MM.1S (cell line): ENCODE data around the gene ACTR1B.

Experiments used
- DNase-seq: peaks from one replicate; pipeline ENCODE4 v3.0.0-alpha.2; 2015
- H2AFZ ChIP-seq: fragments of 300-600 bp; sonication (generic); 2 replicates; pipeline ENCODE4 v1.6.0; 2016; ENCODE audit warnings: antibody characterized with exemption, low read length
- H3F3A ChIP-seq: fragments of 300-600 bp; sonication (generic); 2 replicates; pipeline ENCODE4 v1.6.1; 2016; ENCODE audit warnings: mild to moderate bottlenecking, antibody characterized with exemption, low read length, moderate library complexity, mixed read lengths; ENCODE audit not compliant: insufficient read depth
- H3K27ac ChIP-seq: fragments of 300-600 bp; sonication (generic); 2 replicates; pipeline ENCODE4 v1.5.1; 2016; ENCODE audit warnings: mild to moderate bottlenecking, low read length
- H3K27me3 ChIP-seq: fragments of 300-600 bp; sonication (generic); replicated peaks from 2 replicates; pipeline ENCODE4 v1.6.0; 2016; ENCODE audit warnings: low read length; ENCODE audit not compliant: insufficient read depth
- H3K36me3 ChIP-seq: fragments of 300-600 bp; sonication (generic); replicated peaks from 2 replicates; pipeline ENCODE4 v1.6.1; 2016; ENCODE audit warnings: mild to moderate bottlenecking, low read length, mixed read lengths; ENCODE audit not compliant: insufficient read depth
- H3K4me1 ChIP-seq: fragments of 300-600 bp; sonication (generic); 2 replicates; pipeline ENCODE4 v1.6.1; 2016; ENCODE audit warnings: low read length, mixed read lengths
- H3K4me2 ChIP-seq: fragments of 300-600 bp; sonication (generic); 2 replicates; pipeline ENCODE4 v1.6.0; 2016; ENCODE audit warnings: low read depth, low read length
- H3K4me3 ChIP-seq: fragments of 300-600 bp; sonication (generic); 2 replicates; pipeline ENCODE4 v1.5.1; 2016; ENCODE audit warnings: low read length, mixed read lengths
- H3K79me2 ChIP-seq: fragments of 300-600 bp; sonication (generic); 2 replicates; pipeline ENCODE4 v1.6.1; 2016; ENCODE audit warnings: mixed run types, low read length, mixed read lengths
- H3K9ac ChIP-seq: fragments of 300-600 bp; sonication (generic); 2 replicates; pipeline ENCODE4 v1.6.1; 2016; ENCODE audit warnings: low read length, mixed read lengths
- H3K9me2 ChIP-seq: fragments of 300-600 bp; sonication (generic); replicated peaks from 2 replicates; pipeline ENCODE4 v1.6.1; 2016; ENCODE audit warnings: mild to moderate bottlenecking, low read length, mixed read lengths; ENCODE audit not compliant: insufficient read depth
- H3K9me3 ChIP-seq: fragments of 300-600 bp; sonication (generic); replicated peaks from 2 replicates; pipeline ENCODE4 v1.6.1; 2016; ENCODE audit warnings: mild to moderate bottlenecking, low read length, mixed read lengths; ENCODE audit not compliant: insufficient read depth
- H4K20me1 ChIP-seq: fragments of 300-600 bp; sonication (generic); 2 replicates; pipeline ENCODE4 v1.6.1; 2016; ENCODE audit warnings: mild to moderate bottlenecking, low read length, moderate library complexity, mixed read lengths; ENCODE audit not compliant: insufficient read depth
- EZH2 ChIP-seq: fragments of 300-600 bp; sonication (generic); optimal IDR thresholded peaks from 2 replicates; pipeline ENCODE3; 2017; ENCODE audit warnings: low read depth, mild to moderate bottlenecking, antibody characterized with exemption, low read length, mixed read lengths
- EZH2phosphoT487 ChIP-seq: fragments of 300-600 bp; sonication (generic); IDR thresholded peaks from 2 replicates; pipeline ENCODE4 v1.6.1; 2018; ENCODE audit warnings: antibody characterized with exemption, low read length
- TF ChIP-seq, protein P1 (sequence below): fragments of 300-600 bp; sonication (generic); IDR thresholded peaks from 2 replicates; pipeline ENCODE4 v1.5.1; 2016; ENCODE audit warnings: antibody characterized with exemption, low read length, mixed read lengths

ACTR1B gene

DNA sequence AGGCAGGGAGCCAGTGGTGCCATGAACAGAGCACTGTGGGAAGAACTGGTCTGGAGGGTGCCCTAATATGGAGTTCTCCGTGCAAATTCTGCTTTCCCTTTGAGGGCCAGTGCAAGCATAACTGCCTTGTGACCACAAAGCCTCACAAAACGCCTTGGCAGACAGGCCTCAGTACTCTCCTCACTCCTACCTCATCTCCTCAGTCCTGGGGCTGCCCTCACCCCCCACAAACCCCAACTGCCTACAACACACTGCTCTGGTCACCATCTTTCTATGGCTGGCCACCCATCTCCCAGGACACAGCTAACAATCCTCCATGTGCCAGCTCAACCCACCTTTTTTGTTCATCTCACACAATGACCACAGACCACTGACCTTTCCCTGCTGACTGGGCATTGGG lies 9.1 kb downstream of the ACTR1B start:
- Histone ChIP-seq H2AFZ (no peak overlapping the region), H3K27me3 (no peaks in the 10 kb centered on the region), H3K4me3 (no peak overlapping the region), H3F3A (peaks cover 3% of the 10 kb centered on the region; the same call in 1 of the 2 replicates), H3K36me3 (0 out of 2 replicates have a peak, but pooled peaks cover 5% of the 10 kb centered on the region), H3K9me2 (no peaks in the 10 kb centered on the region), H3K4me2 (no peak overlapping the region), H3K4me1 (no peaks in the 10 kb centered on the region), H3K79me2 (peaks cover 1% of the 10 kb centered on the region; the same call in 1 of the 2 replicates), H3K9me3 (no peaks in the 10 kb centered on the region), H4K20me1 (no peaks in the 10 kb centered on the region), H3K9ac (no peak overlapping the region), H3K27ac (no peak overlapping the region)
- no peak for DNase-seq
- no peak for TF ChIP-seq EZH2
- TF ChIP-seq, protein P1, sequence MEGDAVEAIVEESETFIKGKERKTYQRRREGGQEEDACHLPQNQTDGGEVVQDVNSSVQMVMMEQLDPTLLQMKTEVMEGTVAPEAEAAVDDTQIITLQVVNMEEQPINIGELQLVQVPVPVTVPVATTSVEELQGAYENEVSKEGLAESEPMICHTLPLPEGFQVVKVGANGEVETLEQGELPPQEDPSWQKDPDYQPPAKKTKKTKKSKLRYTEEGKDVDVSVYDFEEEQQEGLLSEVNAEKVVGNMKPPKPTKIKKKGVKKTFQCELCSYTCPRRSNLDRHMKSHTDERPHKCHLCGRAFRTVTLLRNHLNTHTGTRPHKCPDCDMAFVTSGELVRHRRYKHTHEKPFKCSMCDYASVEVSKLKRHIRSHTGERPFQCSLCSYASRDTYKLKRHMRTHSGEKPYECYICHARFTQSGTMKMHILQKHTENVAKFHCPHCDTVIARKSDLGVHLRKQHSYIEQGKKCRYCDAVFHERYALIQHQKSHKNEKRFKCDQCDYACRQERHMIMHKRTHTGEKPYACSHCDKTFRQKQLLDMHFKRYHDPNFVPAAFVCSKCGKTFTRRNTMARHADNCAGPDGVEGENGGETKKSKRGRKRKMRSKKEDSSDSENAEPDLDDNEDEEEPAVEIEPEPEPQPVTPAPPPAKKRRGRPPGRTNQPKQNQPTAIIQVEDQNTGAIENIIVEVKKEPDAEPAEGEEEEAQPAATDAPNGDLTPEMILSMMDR: no peak
- TF ChIP-seq EZH2phosphoT487: no peak

DNA sequence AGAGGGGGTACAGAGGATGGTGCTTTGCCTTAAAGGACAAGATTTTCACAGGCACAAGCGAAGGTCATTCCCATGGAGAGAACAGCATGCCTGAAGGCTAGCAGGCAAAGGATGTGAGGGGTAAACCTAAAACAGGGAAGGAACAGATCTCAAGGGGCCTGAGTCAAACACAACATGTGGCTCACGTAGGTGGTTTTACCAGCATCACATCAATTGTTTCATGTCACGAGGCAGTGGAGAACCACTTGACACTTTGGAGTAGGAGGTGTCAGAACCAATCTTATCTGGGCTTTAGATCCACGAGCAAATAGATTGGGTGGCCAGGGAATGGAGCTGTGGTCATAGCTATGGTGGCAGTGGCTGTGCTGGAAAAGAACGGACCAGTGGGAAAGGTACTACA lies 9.5 kb downstream of the ACTR1B start:
- H3K4me3 ChIP-seq: no peak overlapping the region
- H3K27me3 ChIP-seq: no peaks in the 10 kb centered on the region
- no peaks in the 10 kb centered on the region for H3K9me3 ChIP-seq
- H3K9ac ChIP-seq: no peak overlapping the region
- H3K27ac ChIP-seq: no peak overlapping the region
- 0 out of 2 replicates have a peak, but pooled peaks cover 5% of the 10 kb centered on the region for H3K36me3 ChIP-seq
- H3K4me2 ChIP-seq: no peak overlapping the region
- no peaks in the 10 kb centered on the region for H4K20me1 ChIP-seq
- DNase-seq: no peak
- H2AFZ ChIP-seq: no peak overlapping the region
- H3K9me2 ChIP-seq: no peaks in the 10 kb centered on the region
- no peaks in the 10 kb centered on the region for H3K4me1 ChIP-seq
- no peaks in the 10 kb centered on the region for H3K79me2 ChIP-seq
- peaks cover 3% of the 10 kb centered on the region; the same call in 1 of the 2 replicates for H3F3A ChIP-seq
- TF ChIP-seq EZH2 (no peak), EZH2phosphoT487 (no peak)
- TF ChIP-seq, protein P1: no peak

DNA sequence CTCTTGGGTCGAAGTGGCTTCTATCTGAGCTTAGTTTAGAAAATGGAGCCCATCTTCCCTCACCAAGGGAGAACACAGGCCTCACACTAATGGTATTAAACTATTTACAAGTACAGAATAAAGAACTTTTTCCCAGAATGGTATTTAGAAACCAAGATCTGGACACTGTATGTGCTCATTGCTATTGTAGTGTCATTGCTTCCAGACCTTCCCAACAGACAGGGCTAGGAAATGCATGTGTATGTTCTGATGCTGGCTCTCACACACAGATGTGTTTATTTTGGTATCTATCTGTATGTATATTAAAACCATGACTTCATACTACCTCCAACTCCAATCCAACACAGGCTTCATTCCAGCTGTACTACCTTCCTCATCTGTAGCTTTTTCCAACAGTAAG lies 10.0 kb downstream of the ACTR1B start:
- DNase-seq: no peak
- H3K27ac ChIP-seq: no peak overlapping the region

More for the DNA sequence above, 10.0 kb downstream of the ACTR1B start:
- Histone ChIP-seq H3F3A (peaks cover 7% of the 10 kb centered on the region; the same call in 1 of the 2 replicates), H3K9me2 (no peaks in the 10 kb centered on the region), H2AFZ (no peak overlapping the region), H3K9me3 (no peaks in the 10 kb centered on the region), H3K4me2 (no peak overlapping the region), H4K20me1 (no peaks in the 10 kb centered on the region), H3K4me3 (no peak overlapping the region), H3K79me2 (no peaks in the 10 kb centered on the region), H3K36me3 (0 out of 2 replicates have a peak, but pooled peaks cover 5% of the 10 kb centered on the region), H3K9ac (no peak overlapping the region), H3K27me3 (no peaks in the 10 kb centered on the region), H3K4me1 (no peaks in the 10 kb centered on the region)
- no peak for TF ChIP-seq EZH2phosphoT487
- no peak for TF ChIP-seq EZH2
- TF ChIP-seq, protein P1: no peak
